ENCODE results near the gene GLT1D1. TPM values are rescaled to one million over a fixed set of nuclear protein-coding genes. Genes with fewer than 3 reads are reported as not detected.

The GLT1D1 gene
- total and polyA plus RNA-seq, 2 of the 8 experiments (the other 6 are each of a cell fraction or from before 2014, with no cell fraction given), result 1.5 to 3.6 TPM

GRCh38 chr12:128956755-128957154 is 103.5 kb downstream of the GLT1D1 start:
- H2BK15ac ChIP-seq (ENCODE audit: low read length), result no peak overlapping the region
- CTCF ChIA-PET (ENCODE audit: partially characterized antibody), result interaction anchor here (0.5 to 0.9 kb wide), 2 partner anchors 20 to 174 kb away, joined by 3 read pairs; no protein-coding TSS in a partner anchor
- H3K23me2 ChIP-seq (ENCODE audit: low read depth, low read length), result no peaks in the 10 kb centered on the region

More at GRCh38 chr12:128956755-128957154, 103.5 kb downstream of the GLT1D1 start:
- Histone ChIP-seq H3K9ac (replicated peaks in 1 of 4; ENCODE audit: extremely low read depth in 1 of 4, low read depth in 3 of 4, low read length in 3 of 4) (no peak overlapping the region), H3K4ac (replicated peaks; ENCODE audit: insufficient read length, low read depth, low read length) (no peak overlapping the region), H3K56ac (replicated peaks; ENCODE audit: insufficient read length, low read depth, low read length) (no peak overlapping the region), H4K5ac (ENCODE audit: insufficient read length, low read depth, low read length) (no peak overlapping the region), H2BK5ac (ENCODE audit: low read depth, low read length) (no peak overlapping the region), H3K4me2 (ENCODE audit: insufficient read depth in 1 of 2, low read depth in 2 of 2, low read length in 2 of 2) (no peak overlapping the region), H2AK5ac (ENCODE audit: low read depth, low read length) (no peak overlapping the region), H3K79me2 (ENCODE audit: control insufficient read depth in 1 of 2, insufficient read depth in 2 of 2, low read length in 2 of 2) (no peaks in the 10 kb centered on the region), H3K36me3 (ENCODE audit: control insufficient read depth in 2 of 4, insufficient read depth in 4 of 4, low read length in 3 of 4) (no peaks in the 10 kb centered on the region), H4K91ac (replicated peaks; ENCODE audit: insufficient read length, low read length) (no peak overlapping the region), H2AFZ (ENCODE audit: low read length) (no peak overlapping the region), H3K27me3 (replicated peaks in 1 of 4; ENCODE audit: control insufficient read depth in 3 of 4, extremely low read depth in 1 of 4, insufficient read depth in 3 of 4, low read length in 3 of 4) (no peaks in the 10 kb centered on the region), H4K8ac (ENCODE audit: extremely low read depth, insufficient read depth, low read length) (no peak overlapping the region), H3K14ac (ENCODE audit: insufficient read length) (no peak overlapping the region), H3K9me3 (ENCODE audit: insufficient read depth in 2 of 2, low read depth in 1 of 2, low read length in 1 of 2) (no peaks in the 10 kb centered on the region), H3K4me1 (replicated peaks in 1 of 4; ENCODE audit: control insufficient read depth in 3 of 4, insufficient read depth in 4 of 4, low read length in 3 of 4) (peaks cover 0 to 9% (median 4%) of the 10 kb centered on the region in 4 experiments; a peak in 3 of 7 replicates), H2BK20ac (ENCODE audit: low read length) (no peak overlapping the region), H2BK12ac (ENCODE audit: low read depth, low read length) (no peak overlapping the region), H2BK120ac (replicated peaks; ENCODE audit: low read depth, low read length) (no peak overlapping the region), H3K23ac (ENCODE audit: insufficient read length) (no peak overlapping the region), H3K4me3 (ENCODE audit: extremely low read depth in 1 of 4, insufficient read depth in 2 of 4, low read depth in 3 of 4, low read length in 4 of 4) (no peak overlapping the region), H3K79me1 (ENCODE audit: low read depth, low read length) (no peaks in the 10 kb centered on the region), H4K20me1 (replicated peaks in 1 of 2; ENCODE audit: control insufficient read depth in 1 of 2, insufficient read depth in 2 of 2, low read length in 2 of 2) (no peaks in the 10 kb centered on the region), H3K27ac (ENCODE audit: low read depth, low read length) (no peak overlapping the region), H3K18ac (ENCODE audit: extremely low read depth, low read length) (no peak overlapping the region)
- 80% methylated on average over 7 of the region's 7 CpGs; no CpG with 5 or more reads in 1 of the 2 experiments for WGBS, 2 experiments (ENCODE audit: extremely low coverage in 1 of 2, insufficient coverage in 1 of 2, insufficient read length in 1 of 2, insufficient replicate concordance in 2 of 2, low coverage in 1 of 2, low lambda C conversion rate in 2 of 2, missing lambda C conversion rate in 1 of 2)
- no peak for DNase-seq (ENCODE audit: low read depth in 1 of 2, low spot score in 2 of 2)
- peak; percentile 13 for FAIRE-seq
- TF ChIP-seq, protein P1, sequence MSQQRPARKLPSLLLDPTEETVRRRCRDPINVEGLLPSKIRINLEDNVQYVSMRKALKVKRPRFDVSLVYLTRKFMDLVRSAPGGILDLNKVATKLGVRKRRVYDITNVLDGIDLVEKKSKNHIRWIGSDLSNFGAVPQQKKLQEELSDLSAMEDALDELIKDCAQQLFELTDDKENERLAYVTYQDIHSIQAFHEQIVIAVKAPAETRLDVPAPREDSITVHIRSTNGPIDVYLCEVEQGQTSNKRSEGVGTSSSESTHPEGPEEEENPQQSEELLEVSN (IDR thresholded peaks at IDR 0.05), result no peak
- TF ChIP-seq CREB1 (IDR thresholded peaks at IDR 0.05) (no peak), BRCA1 (IDR thresholded peaks at IDR 0.05; ENCODE audit: low read depth, low read length) (no peak), TAF1 (IDR thresholded peaks at IDR 0.05; ENCODE audit: low read depth, low read length) (no peak)
- TF ChIP-seq, protein P2, sequence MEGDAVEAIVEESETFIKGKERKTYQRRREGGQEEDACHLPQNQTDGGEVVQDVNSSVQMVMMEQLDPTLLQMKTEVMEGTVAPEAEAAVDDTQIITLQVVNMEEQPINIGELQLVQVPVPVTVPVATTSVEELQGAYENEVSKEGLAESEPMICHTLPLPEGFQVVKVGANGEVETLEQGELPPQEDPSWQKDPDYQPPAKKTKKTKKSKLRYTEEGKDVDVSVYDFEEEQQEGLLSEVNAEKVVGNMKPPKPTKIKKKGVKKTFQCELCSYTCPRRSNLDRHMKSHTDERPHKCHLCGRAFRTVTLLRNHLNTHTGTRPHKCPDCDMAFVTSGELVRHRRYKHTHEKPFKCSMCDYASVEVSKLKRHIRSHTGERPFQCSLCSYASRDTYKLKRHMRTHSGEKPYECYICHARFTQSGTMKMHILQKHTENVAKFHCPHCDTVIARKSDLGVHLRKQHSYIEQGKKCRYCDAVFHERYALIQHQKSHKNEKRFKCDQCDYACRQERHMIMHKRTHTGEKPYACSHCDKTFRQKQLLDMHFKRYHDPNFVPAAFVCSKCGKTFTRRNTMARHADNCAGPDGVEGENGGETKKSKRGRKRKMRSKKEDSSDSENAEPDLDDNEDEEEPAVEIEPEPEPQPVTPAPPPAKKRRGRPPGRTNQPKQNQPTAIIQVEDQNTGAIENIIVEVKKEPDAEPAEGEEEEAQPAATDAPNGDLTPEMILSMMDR (IDR thresholded peaks at IDR 0.05; ENCODE audit: control extremely low read depth in 1 of 3, insufficient read depth in 1 of 3, low read depth in 1 of 3, low read length in 3 of 3), result no peak
- POLR2A ChIA-PET (ENCODE audit: partially characterized antibody), result no interaction called here

All from H1 (cell line).